GM19455 (cell line): ENCODE data around the gene EPC2.

Experiments used
- ATAC-seq: cut with Tn5 transposase; IDR thresholded peaks from one replicate; pipeline ENCODE4 v1.9.1; 2021; ENCODE audit not compliant: unreplicated experiment

EPC2 gene

DNA sequence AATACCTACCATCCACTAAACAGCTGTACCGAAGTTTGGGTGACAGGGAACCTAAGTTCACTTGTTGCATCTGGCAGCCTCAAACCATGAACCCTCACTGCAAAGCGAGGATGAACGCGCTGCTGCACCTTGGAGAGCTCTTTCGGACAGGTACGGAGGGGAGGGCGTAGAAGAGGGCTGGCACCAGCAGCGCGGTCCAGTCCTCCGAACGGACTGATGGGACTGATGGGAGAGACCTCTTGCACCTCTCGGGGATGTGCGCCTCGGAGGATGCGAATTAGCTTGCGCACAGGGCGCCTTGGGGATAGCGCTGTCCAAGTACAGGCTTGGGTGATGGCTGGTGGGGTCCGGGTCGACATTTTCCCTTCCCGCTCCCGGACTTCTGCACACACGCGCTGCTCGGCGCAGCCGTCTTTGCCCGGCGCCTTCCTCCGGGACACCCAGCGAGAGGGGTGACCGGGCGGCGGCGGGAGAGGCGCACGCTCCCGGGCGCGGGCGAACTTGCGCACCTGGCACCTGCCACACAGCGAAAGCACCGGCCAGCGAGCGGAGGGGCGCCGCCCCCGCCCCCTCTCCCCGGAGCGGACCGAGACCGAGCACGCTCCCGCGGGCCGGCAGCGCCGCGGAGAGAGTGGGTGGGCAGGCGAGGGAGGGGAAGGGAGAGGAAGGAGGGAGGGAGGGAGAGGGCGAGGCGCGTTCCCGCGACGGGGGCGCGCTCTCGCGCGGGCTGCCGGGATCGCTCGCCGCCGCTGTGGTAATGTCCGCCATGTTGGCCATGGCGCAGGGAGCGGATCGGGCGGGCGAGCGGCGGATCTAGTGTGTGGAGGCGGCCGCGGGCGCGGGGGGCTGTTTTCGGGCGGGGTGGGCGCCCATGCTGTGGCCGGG, at the start of gene EPC2:
Gene EPC2 (plus strand): TSS at position 754 of the 885 bp plus-strand sequence. CDS start 267 bp downstream, outside the sequence.
- ATAC-seq: peak; percentile 69

- ATAC-seq: no peak
These were observed 48.5 kb upstream of the EPC2 start for GRCh38 chr2:148596018-148596417.

DNA sequence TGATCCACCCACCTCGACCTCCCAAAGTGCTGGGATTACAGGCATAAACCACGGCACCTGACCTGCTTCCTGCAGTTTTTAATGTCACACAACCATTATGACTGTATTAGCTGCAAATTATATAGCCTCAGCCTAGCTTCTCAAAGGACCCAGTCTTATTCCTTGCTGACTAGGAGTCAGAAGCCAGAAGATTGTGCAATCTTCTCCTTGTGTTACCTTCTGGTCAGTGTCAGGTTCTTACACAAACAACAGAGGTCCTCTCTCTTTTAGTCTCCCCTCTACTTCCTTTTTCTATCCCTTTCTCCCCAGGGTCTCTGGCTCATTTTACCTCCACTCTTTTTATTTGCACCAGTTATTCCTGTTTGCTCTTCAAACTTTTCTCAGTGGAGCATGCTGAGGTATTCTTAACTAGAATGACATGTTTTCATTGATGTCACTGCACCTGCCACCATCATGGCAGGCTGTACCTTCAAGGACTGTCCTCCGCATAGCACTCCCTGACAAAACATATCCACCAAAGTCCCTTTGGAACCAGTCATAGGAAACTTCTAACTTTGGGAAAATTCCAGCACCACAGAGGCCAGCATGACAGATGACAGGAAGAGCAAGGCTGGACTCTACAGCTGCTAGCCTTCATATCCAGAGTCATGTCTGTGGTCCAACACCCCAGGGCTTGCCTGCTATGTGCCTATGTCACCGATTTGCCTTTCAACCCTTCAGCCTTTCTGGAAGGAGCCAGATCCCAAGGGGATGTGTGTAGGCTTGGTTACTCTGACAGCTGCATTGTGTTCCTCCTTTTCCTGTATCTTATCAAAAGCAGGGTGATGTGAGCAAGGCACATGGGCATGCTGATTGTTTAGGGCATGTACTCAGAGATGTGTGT, 45.2 kb upstream of the EPC2 start:
- ATAC-seq: no peak

DNA sequence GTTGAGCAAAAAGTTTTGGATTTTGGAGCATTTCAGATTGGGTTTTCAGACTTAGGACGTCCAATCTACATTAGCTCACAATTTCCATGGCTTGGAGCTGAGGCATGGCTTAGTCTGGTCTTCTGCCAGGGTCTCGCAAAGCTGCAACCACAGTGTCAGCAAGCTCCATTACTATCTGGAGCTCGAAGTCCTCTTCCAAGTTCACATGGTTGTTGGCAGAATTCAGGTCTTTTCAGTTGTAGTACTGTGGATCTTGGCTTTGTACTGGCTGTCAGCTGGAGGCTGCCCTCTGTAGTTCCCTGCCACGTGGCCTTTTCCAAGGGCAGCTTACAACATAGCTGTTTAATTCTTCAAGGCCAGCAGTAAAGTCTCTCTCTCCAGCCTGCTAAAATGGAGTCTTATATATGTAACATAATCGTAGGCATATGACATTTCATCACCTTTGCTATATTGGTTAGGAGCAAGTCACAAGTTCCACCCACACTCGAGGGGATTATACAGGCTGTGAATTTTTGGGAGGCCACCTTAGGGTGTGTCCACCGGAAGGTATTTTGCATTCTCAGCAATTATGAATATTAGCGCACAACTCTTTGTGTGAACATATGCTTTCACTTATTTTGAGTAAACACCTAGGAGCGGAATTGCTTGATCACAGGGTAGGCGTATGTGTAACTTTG, 41.5 kb upstream of the EPC2 start:
- ATAC-seq: peak; percentile 16

- ATAC-seq: peak; percentile 100
These were observed 41.0 kb upstream of the EPC2 start for GRCh38 chr2:148603562-148603920.

DNA sequence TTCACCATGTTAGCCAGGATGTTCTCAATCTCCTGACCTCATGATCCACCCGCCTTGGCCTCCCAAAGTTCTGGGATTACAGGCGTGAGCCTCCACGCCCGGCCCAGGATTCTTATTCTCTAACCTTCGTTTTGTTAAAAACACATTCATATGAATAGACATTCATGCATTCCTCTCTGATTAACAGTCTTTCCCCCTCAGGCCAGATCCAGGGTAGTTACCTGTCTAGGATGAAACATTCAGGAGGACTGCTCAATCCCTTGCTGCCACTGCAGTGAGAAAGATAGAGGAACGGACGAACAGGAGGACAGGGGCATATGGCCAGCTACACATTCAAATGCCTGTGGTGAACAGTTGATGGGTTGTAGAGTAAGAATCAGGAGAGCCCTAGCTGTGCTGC, 39.6 kb upstream of the EPC2 start:
- no peak for ATAC-seq

DNA sequence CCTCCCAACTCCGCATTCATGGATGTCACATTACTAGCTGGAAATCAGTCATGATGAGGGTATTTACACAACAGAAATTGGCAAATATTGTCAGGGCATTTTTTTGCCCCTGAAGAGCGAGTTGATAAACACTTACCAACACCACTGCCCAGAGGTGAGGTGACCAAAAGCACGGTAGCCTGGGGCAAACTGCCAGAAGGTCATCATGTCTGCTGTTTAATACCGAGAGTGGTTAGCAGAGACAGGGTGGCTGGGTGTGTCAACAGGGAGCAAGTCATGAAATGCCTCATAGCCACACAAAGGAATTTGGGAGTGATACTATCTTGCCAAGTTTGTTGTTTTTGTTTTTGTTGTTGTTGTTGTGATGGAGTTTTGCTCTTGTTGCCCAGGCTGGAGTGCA, 37.0 kb upstream of the EPC2 start:
- ATAC-seq: no peak

GRCh38 chr2:148613231-148614013, 31.1 kb upstream of the EPC2 start:
- ATAC-seq: no peak

- peak; percentile 37 for ATAC-seq
These were observed 30.6 kb upstream of the EPC2 start for GRCh38 chr2:148614014-148614321.

DNA sequence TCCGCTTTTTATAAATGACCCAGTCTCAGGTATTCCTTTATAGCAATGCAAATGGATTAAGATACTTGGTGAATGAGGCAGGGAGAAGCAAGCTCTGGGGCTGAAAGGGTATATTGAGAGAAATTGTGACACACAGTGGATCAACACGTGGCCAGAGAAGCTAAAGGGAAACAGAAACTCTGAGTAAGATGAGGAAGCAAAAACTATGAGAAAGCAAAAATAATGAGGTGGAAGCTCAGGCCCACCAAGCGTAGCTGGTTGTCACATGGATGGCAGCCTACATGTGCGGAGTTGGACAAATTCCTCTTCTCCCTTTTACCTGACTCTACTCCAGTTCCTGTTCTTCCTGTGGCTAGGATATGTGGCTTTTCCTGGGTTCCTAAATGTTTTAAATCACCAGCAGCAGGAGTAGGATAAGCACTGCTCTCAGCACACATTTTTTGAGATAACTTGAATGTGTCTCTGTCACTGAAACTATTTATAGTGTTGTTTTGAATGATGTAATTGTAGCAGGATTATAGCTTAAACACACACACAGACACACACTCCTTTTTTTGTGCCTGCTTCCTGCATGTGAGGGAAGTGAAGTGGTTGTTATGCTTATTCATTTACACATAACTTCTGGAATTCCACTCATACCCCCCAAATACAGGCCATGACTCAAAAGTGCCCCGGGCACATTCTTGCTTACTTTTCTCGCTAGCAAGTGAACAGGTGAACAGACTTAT, 30.1 kb upstream of the EPC2 start:
- peak; percentile 99 for ATAC-seq

GRCh38 chr2:148615381-148615841, 29.1 kb upstream of the EPC2 start:
- ATAC-seq: no peak

DNA sequence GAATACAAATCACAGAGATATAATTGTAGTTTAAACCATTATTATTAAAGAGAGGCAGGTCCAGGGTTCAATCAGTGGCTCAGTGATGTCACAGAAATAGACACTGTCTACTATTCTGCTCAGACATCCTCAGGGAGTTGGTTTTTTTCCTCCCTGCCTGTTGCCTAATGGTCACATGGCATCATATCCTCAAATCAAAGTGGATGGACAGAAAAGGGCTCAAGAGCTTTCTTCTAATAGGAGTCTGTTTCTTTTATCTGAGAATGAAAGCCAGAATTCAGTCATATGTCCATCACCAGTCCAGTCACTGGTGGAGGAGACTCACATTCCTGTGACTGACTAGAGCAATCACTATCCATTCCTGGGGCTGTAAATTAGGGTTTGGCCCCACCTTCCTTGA, 27.9 kb upstream of the EPC2 start:
- no peak for ATAC-seq

- ATAC-seq: no peak
These were observed 27.3 kb upstream of the EPC2 start for GRCh38 chr2:148617219-148617618.

DNA sequence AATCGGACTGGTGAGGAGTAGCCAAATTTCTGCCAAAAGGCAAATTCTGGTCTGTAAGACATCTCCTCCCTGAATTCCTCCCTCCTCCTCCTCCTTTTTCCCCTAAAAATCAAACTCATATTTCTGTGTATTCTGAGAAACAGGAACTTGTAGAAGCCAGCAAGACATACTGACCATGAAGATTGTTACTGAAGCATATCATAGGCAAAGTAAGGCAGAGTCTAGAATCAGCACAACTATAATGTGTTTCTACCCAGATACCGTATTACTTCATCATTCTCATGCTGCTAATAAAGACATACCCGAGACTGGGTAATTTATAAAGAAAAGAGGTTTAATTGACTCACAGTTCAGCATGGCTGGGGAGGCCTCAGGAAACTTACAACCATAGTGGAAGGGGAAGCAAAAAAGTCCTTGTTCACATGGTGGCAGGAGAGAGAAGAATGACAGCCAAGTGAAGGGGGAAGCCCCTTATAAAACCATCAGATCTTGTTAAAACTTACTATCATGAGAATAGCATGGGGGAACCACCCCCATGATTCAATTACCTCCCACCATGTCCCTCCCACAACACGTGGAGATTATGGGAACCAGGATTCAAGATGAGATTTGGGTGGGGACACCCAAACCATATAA, 24.9 kb upstream of the EPC2 start:
- no peak for ATAC-seq

DNA sequence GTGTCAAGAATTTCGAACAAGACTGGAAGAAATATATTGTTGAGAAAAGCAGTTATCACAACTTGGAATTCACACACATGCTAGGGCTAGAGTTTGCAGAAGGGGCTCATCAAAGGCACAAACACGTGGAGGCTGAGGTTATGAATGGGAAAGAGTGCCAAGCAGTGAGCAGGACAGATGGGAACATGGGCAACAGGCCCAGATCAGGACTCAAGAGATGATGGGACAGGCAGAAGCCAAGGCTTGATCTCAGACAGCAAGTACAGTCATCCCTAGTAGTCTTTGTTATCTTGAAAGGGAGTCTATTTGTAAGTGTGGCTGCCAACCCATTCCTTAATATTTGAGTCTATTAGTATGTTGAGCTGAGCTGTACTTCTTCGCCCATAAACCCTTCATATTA, 22.2 kb upstream of the EPC2 start:
- ATAC-seq: no peak

DNA sequence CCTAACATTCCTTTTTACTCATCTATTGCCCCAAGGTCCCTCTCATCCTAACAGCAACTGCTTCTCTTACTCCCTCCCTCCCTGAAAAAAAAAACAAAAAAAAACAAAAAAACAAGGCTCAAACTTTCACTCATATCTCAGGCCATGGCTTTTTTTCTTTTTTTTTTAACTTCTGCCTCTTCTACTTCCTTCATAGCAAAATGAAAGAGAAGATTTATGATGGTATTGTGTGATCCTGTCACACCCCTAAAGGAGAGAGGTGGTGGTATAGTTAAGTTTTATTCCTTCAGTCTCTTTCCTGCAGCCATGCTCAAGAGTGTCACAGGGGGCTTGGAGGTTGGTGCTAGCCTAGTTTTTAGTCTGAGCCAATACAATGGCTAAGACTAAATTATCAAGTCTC, 21.5 kb upstream of the EPC2 start:
- ATAC-seq: no peak

DNA sequence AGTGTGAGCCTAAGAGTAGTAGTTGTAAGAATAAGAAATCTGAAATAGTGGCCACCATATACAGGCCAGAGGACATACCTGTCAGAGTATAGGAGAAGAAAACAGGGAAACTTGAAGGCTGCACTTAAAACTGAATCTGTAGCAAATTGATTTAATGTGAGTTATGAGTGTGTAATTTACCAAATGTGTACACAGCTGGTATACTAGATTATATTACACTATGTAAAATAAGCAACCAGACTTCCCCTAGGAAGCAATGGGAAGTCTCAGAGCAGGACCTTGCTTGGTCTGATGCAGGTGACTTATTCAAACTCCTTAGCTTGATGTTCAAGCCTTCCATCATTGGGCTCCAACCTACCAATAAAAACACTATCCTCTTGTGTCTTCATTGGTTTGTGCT, 17.3 kb upstream of the EPC2 start:
- ATAC-seq: no peak

GRCh38 chr2:148634749-148635148, 9.8 kb upstream of the EPC2 start:
- no peak for ATAC-seq

DNA sequence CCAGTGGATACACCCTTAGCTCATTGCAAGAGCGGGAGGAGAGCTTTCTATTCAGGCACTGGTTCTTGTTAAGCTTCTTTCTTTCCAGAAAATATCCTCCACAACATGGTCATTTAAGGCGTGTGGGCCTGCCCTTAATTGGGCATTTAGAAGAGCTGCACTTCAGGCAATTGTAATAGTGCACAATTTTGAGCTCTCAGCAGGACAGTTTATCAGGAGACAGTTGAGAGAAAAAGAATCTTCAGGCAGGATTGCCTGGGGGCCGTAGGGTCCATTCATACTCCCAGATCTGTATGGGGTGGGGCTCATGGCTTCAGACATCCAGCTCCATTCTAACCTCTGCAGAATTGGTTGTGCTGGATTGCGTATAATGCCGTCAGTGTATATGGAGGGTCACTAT, 6.0 kb upstream of the EPC2 start:
- no peak for ATAC-seq

DNA sequence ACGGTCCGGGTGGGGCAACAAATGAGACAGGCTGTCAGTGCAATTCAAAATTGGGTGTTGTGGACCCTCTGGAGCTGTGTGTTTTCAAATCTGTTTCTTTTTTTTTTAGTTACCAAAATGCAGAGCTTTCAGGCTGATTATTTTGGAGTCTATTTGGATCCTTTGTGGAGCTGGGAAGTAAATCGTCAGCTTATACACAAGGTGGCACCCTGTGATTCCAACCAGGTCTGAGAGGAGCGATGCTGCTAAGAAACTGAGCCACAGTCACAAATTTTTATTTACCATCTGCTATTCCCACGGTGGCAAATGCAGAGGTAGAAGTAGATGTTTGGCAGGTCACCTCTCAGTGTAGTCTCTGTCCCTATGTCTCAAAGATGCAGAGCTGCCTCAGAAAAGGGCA, 3.8 kb upstream of the EPC2 start:
- no peak for ATAC-seq
